Measurements from ENCODE around the gene RIMBP2. TPM values are rescaled to one million over a fixed set of nuclear protein-coding genes. Genes with fewer than 3 reads are reported as not detected.

RIMBP2 gene
- total and polyA plus RNA-seq, 9 of the 15 experiments (the other 6 are each of a cell fraction or from before 2014, with no cell fraction given) = not detected

DNA sequence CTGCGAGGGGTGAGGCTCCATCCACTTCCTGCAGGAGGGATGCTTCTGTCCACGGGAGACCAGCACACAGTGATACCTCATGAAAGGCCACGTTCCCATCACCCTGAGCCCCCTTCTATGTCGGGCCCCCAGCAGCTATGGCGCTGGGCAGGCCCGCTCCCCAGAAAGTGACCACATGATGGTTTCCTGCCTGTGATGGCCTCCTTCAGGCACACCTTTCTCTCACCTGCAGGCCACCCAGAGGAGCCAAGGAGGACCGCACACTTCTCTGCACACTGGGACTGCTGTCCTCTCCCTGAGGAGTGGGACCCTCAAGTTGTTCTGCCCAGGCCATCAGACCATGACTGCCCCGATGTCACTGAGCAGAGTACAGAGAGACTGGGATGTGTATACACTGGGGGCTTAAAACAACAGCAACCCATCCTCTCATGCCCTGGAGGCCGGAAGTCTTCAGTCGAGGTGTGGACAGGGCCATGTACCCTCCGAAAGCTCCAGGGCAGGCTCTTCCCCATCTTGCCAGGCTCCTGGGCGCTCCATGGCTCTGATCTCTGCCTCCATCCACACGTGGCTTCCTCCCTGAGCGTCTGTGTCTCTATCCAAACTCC, 219.5 kb downstream of the RIMBP2 start (continued):
- TF ChIP-seq SP2 (IDR thresholded peaks at IDR 0.05; ENCODE audit: extremely low read depth, low read depth, low read length, poor library complexity, severe bottlenecking) = no peak
- TF ChIP-seq RBM34 (IDR thresholded peaks at IDR 0.05; ENCODE audit: borderline replicate concordance, insufficient read depth, low read length) = no peak
- TF ChIP-seq ZNF77 (CRISPR knock-in tag; IDR thresholded peaks at IDR 0.05) = no peak
- no peak for TF ChIP-seq BRD9 (IDR thresholded peaks at IDR 0.05; ENCODE audit: low read depth, partially characterized antibody)
- no peak for TF ChIP-seq MCM5 (IDR thresholded peaks at IDR 0.05; ENCODE audit: low read depth)
- no peak for TF ChIP-seq HDAC2 (IDR thresholded peaks at IDR 0.05)

DNA sequence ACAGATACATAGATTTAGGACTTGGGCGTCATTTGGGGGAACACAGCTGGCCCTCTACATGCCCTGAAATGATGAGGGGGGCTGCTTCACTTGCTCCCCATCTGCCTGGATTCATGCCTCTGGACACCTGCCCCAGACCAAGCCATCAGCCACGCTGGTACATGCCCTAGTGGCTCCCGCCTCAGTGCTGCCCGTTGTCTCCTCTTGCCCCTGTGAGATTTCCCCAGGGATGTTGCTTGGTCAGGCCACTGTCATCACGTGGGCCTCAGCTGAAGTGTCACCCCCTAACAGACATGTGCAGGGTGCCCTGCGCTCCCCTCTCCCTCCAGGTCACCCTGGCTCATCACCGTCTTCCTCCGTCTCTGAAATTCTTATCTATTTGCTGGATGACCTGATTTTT, 220.9 kb downstream of the RIMBP2 start:
- no peaks in the 10 kb centered on the region for H3K9me1 ChIP-seq (ENCODE audit: control insufficient read depth, insufficient read depth, low read length)
- no peaks in the 10 kb centered on the region for H3K9me3 ChIP-seq (replicated peaks; ENCODE audit: control insufficient read depth, insufficient read depth, low read depth, low read length)
- ChIA-PET CTCF (ENCODE audit: low intra/inter-chr PET ratio) (no interaction called here), POLR2A (no interaction called here)
- H3K27ac ChIP-seq (ENCODE audit: extremely low read depth, low read depth, low read length) = no peak overlapping the region
- DNase-seq (ENCODE audit: extremely low read depth in 1 of 4, low spot score in 3 of 4) (no peak), FAIRE-seq (no peak), ATAC-seq (no peak)
- intact Hi-C loops (cut with micrococcal nuclease) (no loop called here), in situ Hi-C loops (cut with MboI) (no loop called here)
- H3K79me2 ChIP-seq (ENCODE audit: control insufficient read depth, insufficient read depth, low read length) = no peaks in the 10 kb centered on the region
- H3K4me1 ChIP-seq (replicated peaks in 1 of 2; ENCODE audit: control insufficient read depth in 2 of 2, insufficient read depth in 2 of 2, low read length in 2 of 2) = no peaks in the 10 kb centered on the region; a peak in 1 of 5 replicates
- H3K9ac ChIP-seq (ENCODE audit: insufficient read depth in 1 of 2, low read depth in 2 of 2, low read length in 2 of 2) = no peak overlapping the region
- no peak overlapping the region for H2AFZ ChIP-seq (ENCODE audit: low read depth, low read length)
- WGBS (ENCODE audit: insufficient coverage, low coverage, missing lambda C conversion rate) = 0% methylated on average over 8 of the region's 8 CpGs
- TF ChIP-seq HDGF (IDR thresholded peaks at IDR 0.05) = no peak
- no peak for TF ChIP-seq FOXK1 (CRISPR knock-in tag; IDR thresholded peaks at IDR 0.05; ENCODE audit: borderline replicate concordance)
- TF ChIP-seq, protein P1, sequence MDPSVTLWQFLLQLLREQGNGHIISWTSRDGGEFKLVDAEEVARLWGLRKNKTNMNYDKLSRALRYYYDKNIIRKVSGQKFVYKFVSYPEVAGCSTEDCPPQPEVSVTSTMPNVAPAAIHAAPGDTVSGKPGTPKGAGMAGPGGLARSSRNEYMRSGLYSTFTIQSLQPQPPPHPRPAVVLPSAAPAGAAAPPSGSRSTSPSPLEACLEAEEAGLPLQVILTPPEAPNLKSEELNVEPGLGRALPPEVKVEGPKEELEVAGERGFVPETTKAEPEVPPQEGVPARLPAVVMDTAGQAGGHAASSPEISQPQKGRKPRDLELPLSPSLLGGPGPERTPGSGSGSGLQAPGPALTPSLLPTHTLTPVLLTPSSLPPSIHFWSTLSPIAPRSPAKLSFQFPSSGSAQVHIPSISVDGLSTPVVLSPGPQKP (CRISPR knock-in tag; IDR thresholded peaks at IDR 0.05) = no peak
- TF ChIP-seq U2AF2 (optimal IDR thresholded peaks at IDR 0.05; ENCODE audit: low read depth, low read length) = no peak
- no peak for TF ChIP-seq ZNF644 (tag; IDR thresholded peaks at IDR 0.05; ENCODE audit: low read depth)
- no peak for TF ChIP-seq BDP1 (IDR thresholded peaks at IDR 0.05; ENCODE audit: insufficient read depth, insufficient read length)
- TF ChIP-seq OTX1 (CRISPR knock-in tag; IDR thresholded peaks at IDR 0.05) = no peak
- TF ChIP-seq GABPB1 (CRISPR knock-in tag; IDR thresholded peaks at IDR 0.05) = no peak
- TF ChIP-seq, protein P2, sequence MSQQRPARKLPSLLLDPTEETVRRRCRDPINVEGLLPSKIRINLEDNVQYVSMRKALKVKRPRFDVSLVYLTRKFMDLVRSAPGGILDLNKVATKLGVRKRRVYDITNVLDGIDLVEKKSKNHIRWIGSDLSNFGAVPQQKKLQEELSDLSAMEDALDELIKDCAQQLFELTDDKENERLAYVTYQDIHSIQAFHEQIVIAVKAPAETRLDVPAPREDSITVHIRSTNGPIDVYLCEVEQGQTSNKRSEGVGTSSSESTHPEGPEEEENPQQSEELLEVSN (IDR thresholded peaks at IDR 0.05; ENCODE audit: borderline replicate concordance in 1 of 2, extremely low read depth in 1 of 2, insufficient read depth in 1 of 2, insufficient read length in 1 of 2, low read depth in 1 of 2, low read length in 1 of 2, poor library complexity in 1 of 2, severe bottlenecking in 1 of 2) = no peak
- TF ChIP-seq PHF20 (IDR thresholded peaks at IDR 0.05; ENCODE audit: partially characterized antibody) = no peak
- TF ChIP-seq PRPF4 (IDR thresholded peaks at IDR 0.05; ENCODE audit: insufficient read depth, low read depth, low read length, poor library complexity, severe bottlenecking) = no peak
- no peak for TF ChIP-seq HDAC6 (IDR thresholded peaks at IDR 0.05; ENCODE audit: low read depth, low read length)
- no peak for TF ChIP-seq ZNF121 (CRISPR knock-in tag; conservative IDR thresholded peaks at IDR 0.05)
- no peak overlapping the region for H3K4me3 ChIP-seq
- no peaks in the 10 kb centered on the region; the same call in 1 of the 2 replicates for H4K20me1 ChIP-seq (replicated peaks; ENCODE audit: control insufficient read depth, insufficient read depth, low read length)
- H3K4me2 ChIP-seq (ENCODE audit: insufficient read depth, low read length) = no peak overlapping the region
- H3K36me3 ChIP-seq (ENCODE audit: control insufficient read depth, insufficient read depth, low read length) = no peaks in the 10 kb centered on the region
- BruUV-seq (replicated peaks) = no TSS peak
- peaks cover 13 to 65% of the 10 kb centered on the region in 2 experiments; a peak in 4 of 5 replicates for H3K27me3 ChIP-seq (ENCODE audit: control insufficient read depth in 2 of 2, insufficient read depth in 2 of 2, low read length in 2 of 2)

Measured in K562 (cell line).